Coronary artery (tissue), 2 donors: ENCODE results near the gene TRAF3IP3.
A peak's percentile ranks its signal among the peaks of the same experiment; 100 is the strongest.

ENCODE experiments used
- DNase-seq: peaks from one replicate; pipeline ENCODE4 v3.0.0-alpha.2; 2017; ENCODE audit warnings: low spot score
- H3K27ac ChIP-seq, 2 donors: fragments of 200-600 bp; sonication (generic); one replicate each; pipeline ENCODE4 v1.5.1; 2016 to 2019
- H3K4me3 ChIP-seq: fragments of 200-600 bp; sonication (generic); 2 replicates; pipeline ENCODE4 v1.5.1; 2016; ENCODE audit warnings: mild to moderate bottlenecking, moderate library complexity
- TF ChIP-seq, protein P1 (sequence below): fragments of 200-600 bp; sonication (generic); IDR thresholded peaks from one replicate; pipeline ENCODE4 v1.5.1; 2019; ENCODE audit warnings: antibody characterized with exemption

Gene TRAF3IP3

DNA sequence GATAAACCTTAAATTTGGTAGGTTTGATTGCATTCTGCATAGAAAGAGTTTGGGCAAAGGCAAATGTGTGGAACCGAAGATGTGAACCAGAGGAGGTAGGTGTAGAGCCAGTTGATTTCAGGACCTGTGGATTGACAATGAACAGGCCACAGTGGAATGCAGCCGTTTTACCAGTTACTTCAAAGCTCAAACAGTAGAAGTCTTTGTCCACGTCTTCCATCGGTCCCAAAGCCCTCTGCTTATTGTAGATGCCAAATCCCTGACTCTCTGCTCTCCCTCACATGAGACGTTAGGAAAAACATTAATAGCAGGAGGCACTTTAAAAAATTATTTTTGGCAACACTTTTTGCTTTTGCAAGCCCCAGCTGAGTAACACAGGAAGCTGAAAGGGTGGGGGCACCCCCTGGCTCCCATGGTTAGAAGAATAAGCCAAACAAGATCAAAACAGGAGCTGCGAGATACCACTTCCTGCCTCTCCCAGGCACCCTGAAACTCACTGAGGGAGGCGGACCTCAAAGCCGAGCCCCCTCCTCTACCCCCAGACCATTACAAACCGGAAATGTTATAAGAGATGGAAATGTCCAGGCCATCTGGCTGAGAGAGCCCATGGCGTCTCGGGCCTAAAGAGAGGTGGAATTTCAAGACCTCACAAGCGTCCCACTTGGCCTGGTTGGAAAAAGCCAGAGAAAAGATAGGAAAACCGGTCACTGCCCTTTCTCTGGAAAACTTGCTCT is 13.5 kb downstream of the TRAF3IP3 start:
- DNase-seq: no peak
- Histone ChIP-seq H3K4me3 (peak overlapping the region; percentile 54), H3K27ac (peak overlapping the region; percentile 22 to 79)
- TF ChIP-seq, protein P1, sequence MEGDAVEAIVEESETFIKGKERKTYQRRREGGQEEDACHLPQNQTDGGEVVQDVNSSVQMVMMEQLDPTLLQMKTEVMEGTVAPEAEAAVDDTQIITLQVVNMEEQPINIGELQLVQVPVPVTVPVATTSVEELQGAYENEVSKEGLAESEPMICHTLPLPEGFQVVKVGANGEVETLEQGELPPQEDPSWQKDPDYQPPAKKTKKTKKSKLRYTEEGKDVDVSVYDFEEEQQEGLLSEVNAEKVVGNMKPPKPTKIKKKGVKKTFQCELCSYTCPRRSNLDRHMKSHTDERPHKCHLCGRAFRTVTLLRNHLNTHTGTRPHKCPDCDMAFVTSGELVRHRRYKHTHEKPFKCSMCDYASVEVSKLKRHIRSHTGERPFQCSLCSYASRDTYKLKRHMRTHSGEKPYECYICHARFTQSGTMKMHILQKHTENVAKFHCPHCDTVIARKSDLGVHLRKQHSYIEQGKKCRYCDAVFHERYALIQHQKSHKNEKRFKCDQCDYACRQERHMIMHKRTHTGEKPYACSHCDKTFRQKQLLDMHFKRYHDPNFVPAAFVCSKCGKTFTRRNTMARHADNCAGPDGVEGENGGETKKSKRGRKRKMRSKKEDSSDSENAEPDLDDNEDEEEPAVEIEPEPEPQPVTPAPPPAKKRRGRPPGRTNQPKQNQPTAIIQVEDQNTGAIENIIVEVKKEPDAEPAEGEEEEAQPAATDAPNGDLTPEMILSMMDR: no peak

DNA sequence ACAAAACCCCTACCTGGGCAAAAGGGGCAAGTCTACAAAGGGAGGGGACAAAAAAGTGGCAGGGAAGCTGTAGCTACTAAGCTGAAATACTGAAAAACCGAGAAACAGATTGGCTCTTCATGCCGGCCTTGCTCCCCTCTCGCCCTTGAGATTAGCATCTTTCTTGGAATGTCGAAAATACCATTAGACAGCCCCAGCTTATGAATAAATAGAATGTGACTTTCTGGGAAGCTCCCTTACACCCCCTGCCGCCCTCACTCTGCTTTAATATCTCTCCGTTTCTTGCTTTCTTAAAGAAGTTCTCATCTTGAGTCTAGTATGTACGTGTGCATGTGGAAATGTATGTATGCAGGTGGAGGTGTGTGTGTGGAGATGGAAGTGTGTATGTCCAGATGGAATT is 14.1 kb downstream of the TRAF3IP3 start:
- DNase-seq: no peak
- Histone ChIP-seq H3K27ac (peak overlapping the region; percentile 22 to 79), H3K4me3 (peak overlapping the region; percentile 54)
- TF ChIP-seq, protein P1: no peak

DNA sequence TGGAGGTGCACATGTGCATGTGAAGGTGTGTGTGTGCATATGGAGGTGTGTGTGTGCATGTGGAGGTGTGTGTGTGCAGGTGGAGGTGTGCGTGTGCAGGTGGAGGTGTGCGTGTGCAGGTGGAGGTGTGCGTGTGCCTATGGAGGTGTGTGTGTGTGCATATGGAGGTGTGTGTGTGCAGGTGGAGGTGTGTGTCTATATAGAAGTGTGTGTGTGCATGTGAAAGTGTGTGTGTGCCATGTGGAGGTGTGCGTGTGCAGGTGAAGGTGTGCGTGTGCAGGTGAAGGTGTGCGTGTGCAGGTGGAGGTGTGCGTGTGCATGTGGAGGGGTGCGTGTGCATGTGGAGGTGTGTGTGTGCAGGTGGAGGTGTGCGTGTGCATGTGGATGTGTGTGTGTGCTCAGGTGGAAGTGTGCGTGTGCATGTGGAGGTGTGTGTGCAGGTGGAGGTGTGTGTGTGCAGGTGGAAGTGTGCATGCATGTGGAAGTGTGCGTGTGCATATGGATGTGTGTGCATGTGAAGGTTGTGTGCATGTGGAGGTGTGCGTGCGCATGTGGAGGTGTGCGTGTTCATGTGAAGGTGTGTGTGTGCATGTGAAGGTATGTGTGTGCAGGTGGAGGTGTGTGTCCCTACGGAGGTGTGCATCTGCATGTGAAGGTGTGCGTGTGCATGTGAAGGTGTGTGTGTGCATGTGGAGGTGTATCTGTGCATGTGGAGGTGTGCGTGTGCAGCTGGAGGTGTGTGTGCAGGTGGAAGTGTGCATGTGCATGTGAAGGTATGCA is 15.0 kb downstream of the TRAF3IP3 start:
- Histone ChIP-seq H3K4me3 (no peak overlapping the region), H3K27ac (no peak overlapping the region)
- no peak for DNase-seq
- TF ChIP-seq, protein P1: no peak

DNA sequence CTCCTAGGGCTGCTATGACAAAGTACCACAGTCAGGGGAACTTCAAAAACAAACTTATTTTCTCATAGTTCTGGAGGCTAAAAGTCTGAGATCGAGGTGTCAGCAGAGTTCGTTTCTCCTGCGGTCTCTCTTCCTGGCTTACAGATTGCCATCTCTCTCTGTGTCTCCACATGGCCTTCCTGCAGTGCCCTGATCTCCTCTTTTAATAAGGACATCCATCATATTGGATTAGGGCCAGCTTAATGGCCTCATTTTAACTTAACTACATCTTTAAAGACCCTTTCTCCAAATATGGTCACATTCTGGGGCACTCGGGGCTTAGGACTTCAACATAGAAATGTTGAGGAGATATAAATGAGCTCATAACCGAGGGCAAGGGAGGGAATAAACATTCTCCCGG is 16.3 kb downstream of the TRAF3IP3 start:
- H3K4me3 ChIP-seq: no peak overlapping the region
- TF ChIP-seq, protein P1: no peak
- no peak overlapping the region for H3K27ac ChIP-seq
- DNase-seq: no peak

DNA sequence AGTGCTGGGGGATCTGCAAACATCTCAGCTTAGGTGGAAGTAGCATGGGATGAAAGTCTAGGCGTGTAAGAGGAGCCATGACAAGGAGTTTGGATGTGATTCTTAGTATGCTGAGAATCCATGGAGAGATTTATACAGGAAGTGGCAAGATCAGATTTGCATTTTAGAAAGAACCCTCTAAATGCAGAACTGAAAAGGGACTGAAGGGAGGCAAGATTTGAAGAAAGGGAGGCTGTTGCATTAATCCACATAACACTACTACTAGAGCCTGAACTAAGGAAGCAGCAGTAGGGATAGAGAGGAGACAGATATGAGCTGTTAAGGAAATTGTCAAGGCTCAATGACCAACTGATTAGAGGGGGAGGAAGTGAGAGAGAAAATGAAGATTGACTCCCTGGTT is 18.7 kb downstream of the TRAF3IP3 start:
- Histone ChIP-seq H3K4me3 (no peak overlapping the region), H3K27ac (no peak overlapping the region)
- TF ChIP-seq, protein P1: no peak
- DNase-seq: no peak

DNA sequence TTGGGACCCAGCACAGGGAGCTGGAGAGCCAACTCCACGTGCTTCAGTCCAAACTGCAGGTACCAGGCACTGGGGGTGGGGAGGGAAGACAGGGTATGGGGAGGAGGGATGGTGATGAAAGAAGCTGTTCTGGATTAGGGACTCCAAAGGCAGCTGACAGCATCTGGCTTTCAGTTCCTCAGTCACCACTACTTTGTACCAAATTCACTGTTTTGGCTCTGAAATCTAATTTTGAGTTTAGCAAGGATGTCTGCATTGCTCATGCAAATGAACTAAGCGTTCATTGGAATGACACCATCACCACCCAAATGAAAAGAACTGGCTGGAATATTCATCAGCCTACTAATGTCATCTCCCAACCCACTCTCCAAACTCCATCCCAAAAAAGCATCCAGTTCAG is 19.8 kb downstream of the TRAF3IP3 start:
- no peak for DNase-seq
- TF ChIP-seq, protein P1: no peak
- Histone ChIP-seq H3K4me3 (no peak overlapping the region), H3K27ac (no peak overlapping the region)

DNA sequence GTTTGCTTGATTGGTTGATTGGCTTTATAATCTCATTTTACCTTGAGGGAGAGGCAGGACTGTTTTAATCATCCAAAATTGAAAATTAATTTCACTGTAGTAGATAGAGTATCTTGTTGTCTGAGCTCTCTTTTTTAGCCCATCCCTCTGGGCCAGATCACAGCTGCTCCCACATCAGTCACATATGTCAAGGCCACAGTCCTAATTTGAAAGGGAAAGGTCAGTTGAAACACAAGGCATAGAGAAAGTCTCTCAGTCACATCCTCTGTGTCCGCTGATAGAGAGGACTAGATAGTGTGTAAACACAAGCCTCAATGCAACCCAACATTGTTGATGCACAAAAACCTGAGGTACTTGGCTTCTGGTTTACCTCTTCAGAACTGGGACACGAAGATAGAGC is 21.7 kb downstream of the TRAF3IP3 start:
- DNase-seq: no peak
- Histone ChIP-seq H3K27ac (no peak overlapping the region), H3K4me3 (no peak overlapping the region)
- TF ChIP-seq, protein P1: no peak
